Neural progenitor cell (in vitro differentiated cells): ENCODE measurements around the gene CSF1. TPM values are rescaled to one million over a fixed set of nuclear protein-coding genes. Genes with fewer than 3 reads are reported as not detected.
A peak's percentile ranks its signal among the peaks of the same experiment; 100 is the strongest.

Experiments used
- DNase-seq: peaks from one replicate; pipeline ENCODE4 v3.0.0-alpha.2; 2016; ENCODE audit warnings: low spot score
- H2AFZ ChIP-seq: fragments of 200-600 bp; sonication (generic); replicated peaks from 2 replicates; pipeline ENCODE4 v1.6.1; 2016; ENCODE audit warnings: antibody characterized with exemption
- H3F3A ChIP-seq: fragments of 200-600 bp; sonication (generic); 2 replicates; pipeline ENCODE4 v1.6.1; 2016; ENCODE audit warnings: antibody characterized with exemption, low read depth
- H3K27ac ChIP-seq: fragments of 200-600 bp; sonication (generic); 2 replicates; pipeline ENCODE4 v1.5.1; 2016; ENCODE audit warnings: mild to moderate bottlenecking
- H3K27me3 ChIP-seq: fragments of 200-600 bp; sonication (generic); 2 replicates; pipeline ENCODE4 v1.6.1; 2016; ENCODE audit warnings: mild to moderate bottlenecking, moderate library complexity
- H3K36me3 ChIP-seq: fragments of 200-600 bp; sonication (generic); 2 replicates; pipeline ENCODE4 v1.5.1; 2016
- H3K4me1 ChIP-seq: fragments of 200-600 bp; sonication (generic); 2 replicates; pipeline ENCODE4 v1.6.1; 2016; ENCODE audit warnings: mixed run types
- H3K4me2 ChIP-seq: fragments of 200-600 bp; sonication (generic); 2 replicates; pipeline ENCODE4 v1.6.1; 2016
- H3K4me3 ChIP-seq: fragments of 200-600 bp; sonication (generic); 2 replicates; pipeline ENCODE4 v1.5.1; 2016
- H3K79me2 ChIP-seq: fragments of 200-600 bp; sonication (generic); 2 replicates; pipeline ENCODE4 v1.6.1; 2016; ENCODE audit warnings: low read depth
- H3K9ac ChIP-seq: fragments of 200-600 bp; sonication (generic); 2 replicates; pipeline ENCODE4 v1.6.1; 2016
- H3K9me3 ChIP-seq: fragments of 200-600 bp; sonication (generic); 2 replicates; pipeline ENCODE4 v1.5.1; 2016; ENCODE audit warnings: low read depth
- H4K20me1 ChIP-seq: fragments of 200-600 bp; sonication (generic); 2 replicates; pipeline ENCODE4 v1.6.1; 2016; ENCODE audit warnings: low read depth
- H3K27ac Mint-ChIP-seq: 3 replicates; pipeline ENCODE4 v1.8.0; 2021; ENCODE audit warnings: mixed read lengths
- H3K27me3 Mint-ChIP-seq: 2 replicates; pipeline ENCODE4 v1.8.0; 2022; ENCODE audit warnings: low read depth, mild to moderate bottlenecking, inconsistent platforms, moderate library complexity, mixed read lengths; ENCODE audit not compliant: insufficient read depth
- H3K36me3 Mint-ChIP-seq: 3 replicates; pipeline ENCODE4 v1.8.0; 2021; ENCODE audit warnings: mixed read lengths
- H3K4me1 Mint-ChIP-seq: 3 replicates; pipeline ENCODE4 v1.8.0; 2021; ENCODE audit warnings: mixed read lengths
- H3K4me3 Mint-ChIP-seq: 3 replicates; pipeline ENCODE4 v1.8.0; 2021; ENCODE audit warnings: mild to moderate bottlenecking, moderate library complexity, mixed read lengths
- H3K9me3 Mint-ChIP-seq: 3 replicates; pipeline ENCODE4 v1.8.0; 2020; ENCODE audit warnings: mixed read lengths
- CTCF ChIP-seq: fragments of 200-600 bp; sonication (generic); IDR thresholded peaks from 2 replicates; pipeline ENCODE4 v1.5.1; 2017; ENCODE audit warnings: antibody characterized with exemption, mild to moderate bottlenecking
- EZH2 ChIP-seq: fragments of 200-600 bp; sonication (generic); IDR thresholded peaks from 2 replicates; pipeline ENCODE4 v1.6.1; 2017; ENCODE audit warnings: antibody characterized with exemption, mild to moderate bottlenecking, moderate library complexity
- EZH2phosphoT487 ChIP-seq: fragments of 200-600 bp; sonication (generic); IDR thresholded peaks from 2 replicates; pipeline ENCODE4 v1.6.1; 2017; ENCODE audit warnings: antibody characterized with exemption
- total RNA-seq: library from RNA; depleted of rRNA; stranded (reverse); fragments of >200 nt; gene quantifications from 2 replicates; pipeline ENCODE4 v1.2.3, GENCODE V29; 2015; ENCODE audit warnings: low replicate concordance

Gene CSF1
- total RNA-seq, 1 donor from 2014 or later, result 2.7 TPM

- Histone ChIP-seq H3K27me3 (no peaks in the 10 kb centered on the region), H3K36me3 (no peaks in the 10 kb centered on the region), H3K4me3 (no peak overlapping the region), H3K9ac (no peak overlapping the region), H2AFZ (no peak overlapping the region), H3K4me2 (no peak overlapping the region), H4K20me1 (no peaks in the 10 kb centered on the region), H3K79me2 (no peaks in the 10 kb centered on the region), H3K4me1 (peaks cover 17% of the 10 kb centered on the region), H3K9me3 (no peaks in the 10 kb centered on the region), H3F3A (peaks cover 15% of the 10 kb centered on the region), H3K27ac (no peak overlapping the region)
- Mint-ChIP-seq H3K27ac (no peak overlapping the region), H3K36me3 (peaks cover 33% of the 10 kb centered on the region), H3K4me1 (peaks cover 26% of the 10 kb centered on the region), H3K27me3 (peaks cover 8% of the 10 kb centered on the region), H3K9me3 (no peaks in the 10 kb centered on the region), H3K4me3 (no peak overlapping the region)
- DNase-seq, result no peak
- TF ChIP-seq EZH2 (no peak), CTCF (no peak), EZH2phosphoT487 (no peak)
Measured at GRCh38 chr1:109926662-109927300, 16.1 kb downstream of the CSF1 start.

- H3K27me3 Mint-ChIP-seq, result peaks cover 8% of the 10 kb centered on the region
- TF ChIP-seq CTCF, result no peak
- TF ChIP-seq EZH2phosphoT487, result no peak
- no peak for TF ChIP-seq EZH2
- H3K36me3 Mint-ChIP-seq, result peaks cover 29% of the 10 kb centered on the region
- Histone ChIP-seq H3K27ac (no peak overlapping the region), H3K9ac (no peak overlapping the region), H2AFZ (no peak overlapping the region), H3K4me2 (no peak overlapping the region), H3K27me3 (no peaks in the 10 kb centered on the region), H4K20me1 (no peaks in the 10 kb centered on the region), H3K9me3 (no peaks in the 10 kb centered on the region), H3K4me1 (peaks cover 21% of the 10 kb centered on the region), H3K4me3 (no peak overlapping the region), H3K79me2 (no peaks in the 10 kb centered on the region), H3F3A (peaks cover 21% of the 10 kb centered on the region), H3K36me3 (no peaks in the 10 kb centered on the region)
- H3K27ac Mint-ChIP-seq, result no peak overlapping the region
- no peaks in the 10 kb centered on the region for H3K9me3 Mint-ChIP-seq
- H3K4me3 Mint-ChIP-seq, result peak overlapping the region; percentile 60
- H3K4me1 Mint-ChIP-seq, result peaks cover 32% of the 10 kb centered on the region
- no peak for DNase-seq
Measured at GRCh38 chr1:109927356-109927755, 16.7 kb downstream of the CSF1 start.

- no peaks in the 10 kb centered on the region for H3K9me3 Mint-ChIP-seq
- no peak overlapping the region for H3K9ac ChIP-seq
- H3K27ac Mint-ChIP-seq, result no peak overlapping the region
- H3K9me3 ChIP-seq, result no peaks in the 10 kb centered on the region
- H3K36me3 ChIP-seq, result no peaks in the 10 kb centered on the region
- peaks cover 33% of the 10 kb centered on the region for H3K4me1 Mint-ChIP-seq
- no peaks in the 10 kb centered on the region for H4K20me1 ChIP-seq
- TF ChIP-seq EZH2 (no peak), EZH2phosphoT487 (no peak), CTCF (no peak)
- no peak overlapping the region for H3K27ac ChIP-seq
- no peak overlapping the region for H3K4me3 Mint-ChIP-seq
- peaks cover 8% of the 10 kb centered on the region for H3K27me3 Mint-ChIP-seq
- H3K4me3 ChIP-seq, result no peak overlapping the region
- H3F3A ChIP-seq, result peaks cover 21% of the 10 kb centered on the region
- H2AFZ ChIP-seq, result no peak overlapping the region
- H3K36me3 Mint-ChIP-seq, result peaks cover 26% of the 10 kb centered on the region
- DNase-seq, result no peak
- no peaks in the 10 kb centered on the region for H3K79me2 ChIP-seq
- no peak overlapping the region for H3K4me2 ChIP-seq
- H3K27me3 ChIP-seq, result no peaks in the 10 kb centered on the region
- peaks cover 21% of the 10 kb centered on the region for H3K4me1 ChIP-seq
Measured at GRCh38 chr1:109927911-109928321, 17.3 kb downstream of the CSF1 start.
